Measurements from ENCODE around the gene INPP4B. TPM values are rescaled to one million over a fixed set of nuclear protein-coding genes. Genes with fewer than 3 reads are reported as not detected.

The INPP4B gene
- total and polyA plus RNA-seq, 7 donors = 1.5 to 16.8 (median 9.5) TPM

DNA sequence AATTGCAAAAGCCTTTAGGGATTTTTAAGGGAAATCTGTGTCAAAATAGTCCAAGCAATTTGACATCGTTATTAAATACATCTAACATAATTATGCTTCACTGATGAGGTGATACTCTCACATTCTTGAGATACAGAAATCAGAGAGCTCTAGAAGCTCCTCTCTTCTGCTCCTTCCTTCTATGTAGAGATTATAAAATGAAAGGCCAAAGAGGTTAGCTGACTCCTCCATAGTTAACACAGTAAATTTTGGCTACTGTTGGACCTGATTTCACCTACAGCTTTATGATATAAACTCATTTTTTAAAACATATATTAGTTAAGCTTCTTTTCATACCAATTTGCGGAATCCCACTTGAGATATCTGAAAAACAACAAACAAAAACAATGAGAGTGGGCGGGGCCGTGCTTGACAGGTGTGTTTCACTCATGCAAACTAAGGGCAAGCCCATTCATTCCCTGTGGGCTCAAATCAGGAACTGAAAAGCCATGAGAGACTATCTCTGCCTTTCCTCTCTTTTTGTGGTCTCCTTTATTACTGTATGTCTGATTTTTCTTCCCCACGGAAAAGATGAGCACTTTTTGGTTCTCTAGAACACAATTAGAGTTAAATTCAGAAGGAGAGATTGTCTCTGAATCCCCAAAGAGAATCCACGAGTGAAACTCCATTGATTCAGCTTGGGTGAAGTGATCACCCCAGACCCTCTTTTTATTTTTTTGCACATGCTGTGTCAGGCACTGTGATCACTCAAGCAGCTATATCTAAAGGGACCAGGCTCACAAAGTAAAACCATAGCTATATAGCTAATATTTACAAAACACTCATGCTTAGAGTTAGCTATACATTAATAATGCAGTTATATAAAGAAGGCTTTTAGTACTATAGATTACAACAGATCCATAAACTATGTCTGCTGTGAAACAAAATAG, 643.4 kb downstream of the INPP4B start:
- no peak overlapping the region for H3K4me3 ChIP-seq
- H3K9me3 ChIP-seq = no peaks in the 10 kb centered on the region
- ATAC-seq (no peak), DNase-seq (no peak)
- H3K27ac ChIP-seq = no peak overlapping the region
- WGBS, 3 donors = 80 to 86% (median 81%) methylated on average over 6 of the region's 6 CpGs
- H3K27me3 ChIP-seq (ENCODE audit: insufficient read depth in 3 of 3, low read length in 2 of 3) = no peaks in the 10 kb centered on the region
- TF ChIP-seq, protein P1, sequence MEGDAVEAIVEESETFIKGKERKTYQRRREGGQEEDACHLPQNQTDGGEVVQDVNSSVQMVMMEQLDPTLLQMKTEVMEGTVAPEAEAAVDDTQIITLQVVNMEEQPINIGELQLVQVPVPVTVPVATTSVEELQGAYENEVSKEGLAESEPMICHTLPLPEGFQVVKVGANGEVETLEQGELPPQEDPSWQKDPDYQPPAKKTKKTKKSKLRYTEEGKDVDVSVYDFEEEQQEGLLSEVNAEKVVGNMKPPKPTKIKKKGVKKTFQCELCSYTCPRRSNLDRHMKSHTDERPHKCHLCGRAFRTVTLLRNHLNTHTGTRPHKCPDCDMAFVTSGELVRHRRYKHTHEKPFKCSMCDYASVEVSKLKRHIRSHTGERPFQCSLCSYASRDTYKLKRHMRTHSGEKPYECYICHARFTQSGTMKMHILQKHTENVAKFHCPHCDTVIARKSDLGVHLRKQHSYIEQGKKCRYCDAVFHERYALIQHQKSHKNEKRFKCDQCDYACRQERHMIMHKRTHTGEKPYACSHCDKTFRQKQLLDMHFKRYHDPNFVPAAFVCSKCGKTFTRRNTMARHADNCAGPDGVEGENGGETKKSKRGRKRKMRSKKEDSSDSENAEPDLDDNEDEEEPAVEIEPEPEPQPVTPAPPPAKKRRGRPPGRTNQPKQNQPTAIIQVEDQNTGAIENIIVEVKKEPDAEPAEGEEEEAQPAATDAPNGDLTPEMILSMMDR (IDR thresholded peaks at IDR 0.05) = no peak
- intact Hi-C loops (cut with DNase I) = no loop called here
- H3K36me3 ChIP-seq (ENCODE audit: insufficient read depth in 1 of 2, low read depth in 1 of 2) = peaks cover 0 to 3% of the 10 kb centered on the region in 2 donors
- no peaks in the 10 kb centered on the region for H3K4me1 ChIP-seq

DNA sequence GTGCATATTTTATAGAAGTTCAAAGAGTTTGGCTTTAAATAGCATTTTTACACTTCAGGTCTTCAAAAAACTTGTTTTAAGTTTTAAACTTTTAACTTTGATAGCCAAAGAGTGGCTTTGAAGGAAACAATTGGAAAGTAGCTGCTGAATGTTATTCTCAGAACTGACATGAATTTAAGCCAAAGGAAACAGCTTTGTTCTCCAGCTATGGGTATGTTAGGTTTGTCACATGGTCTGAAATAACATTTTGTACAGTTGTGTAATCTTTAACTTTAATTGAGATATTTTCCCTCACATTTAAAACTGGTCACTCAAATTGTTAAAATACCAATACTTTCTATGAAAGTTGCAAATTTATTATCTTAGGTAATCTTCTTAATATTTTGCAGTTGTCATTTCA, 645.1 kb downstream of the INPP4B start:
- Histone ChIP-seq H3K36me3 (ENCODE audit: insufficient read depth in 1 of 2, low read depth in 1 of 2) (no peaks in the 10 kb centered on the region), H3K27ac (no peak overlapping the region), H3K27me3 (ENCODE audit: insufficient read depth in 3 of 3, low read length in 2 of 3) (no peaks in the 10 kb centered on the region), H3K4me3 (no peak overlapping the region), H3K4me1 (no peaks in the 10 kb centered on the region), H3K9me3 (no peaks in the 10 kb centered on the region)
- intact Hi-C loops (cut with DNase I) = no loop called here
- no peak for DNase-seq
- TF ChIP-seq, protein P1 (IDR thresholded peaks at IDR 0.05) = no peak
- ATAC-seq = no peak

DNA sequence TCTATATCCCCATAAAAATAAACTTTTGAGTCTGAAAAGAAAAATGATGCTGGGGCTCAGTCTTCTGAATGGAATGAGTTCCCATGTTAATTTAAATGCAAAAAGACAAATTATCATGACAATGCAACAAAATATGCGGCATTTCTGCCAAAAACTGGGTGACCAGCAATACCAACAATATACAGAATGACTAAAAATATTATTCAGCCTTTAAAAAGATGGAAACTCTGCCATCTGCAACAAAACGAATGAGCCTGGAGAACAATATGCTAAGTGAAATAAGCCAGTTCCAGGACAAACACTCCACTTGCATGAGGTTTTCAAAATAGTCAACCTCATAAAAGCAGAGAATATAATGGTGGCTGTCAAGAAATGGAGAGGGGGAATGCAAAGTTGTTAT, 651.2 kb downstream of the INPP4B start:
- ATAC-seq = no peak
- intact Hi-C loops (cut with DNase I) = no loop called here
- 80 to 91% (median 88%) methylated on average over 2 of the region's 2 CpGs for WGBS, 3 donors

DNA sequence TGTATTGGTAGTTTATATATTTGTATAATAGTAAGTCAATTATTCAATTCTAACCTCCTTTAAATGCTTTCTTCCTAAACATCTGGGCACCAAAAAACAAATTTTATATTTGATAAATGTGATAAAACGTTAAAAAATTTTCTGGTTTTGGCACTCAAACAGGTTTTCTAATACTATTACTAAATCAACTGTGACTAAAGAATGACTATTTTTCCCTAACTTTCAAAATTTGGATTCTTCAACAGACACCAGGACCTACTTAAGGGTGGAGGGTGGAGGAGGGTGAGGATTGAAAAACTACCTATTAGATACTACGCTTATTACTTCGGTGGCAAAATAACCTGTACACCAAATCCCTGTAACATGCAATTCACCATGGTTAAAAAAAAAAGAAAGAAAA, 654.2 kb downstream of the INPP4B start:
- WGBS, 3 donors = 28 to 42% (median 33%) methylated on average over 3 of the region's 3 CpGs
- Histone ChIP-seq H3K9me3 (no peaks in the 10 kb centered on the region), H3K4me3 (no peak overlapping the region), H3K27ac (no peak overlapping the region), H3K27me3 (ENCODE audit: insufficient read depth in 3 of 3, low read length in 2 of 3) (no peaks in the 10 kb centered on the region), H3K36me3 (ENCODE audit: insufficient read depth in 1 of 2, low read depth in 1 of 2) (peaks cover 0 to 9% of the 10 kb centered on the region in 2 donors), H3K4me1 (no peaks in the 10 kb centered on the region)
- TF ChIP-seq, protein P1 (IDR thresholded peaks at IDR 0.05) = no peak
- intact Hi-C loops (cut with DNase I) = no loop called here
- no peak for DNase-seq
- ATAC-seq = no peak

More for the DNA sequence above, 651.2 kb downstream of the INPP4B start:
- no peaks in the 10 kb centered on the region for H3K27me3 ChIP-seq (ENCODE audit: insufficient read depth in 3 of 3, low read length in 2 of 3)
- peaks cover 0 to 9% of the 10 kb centered on the region in 2 donors for H3K36me3 ChIP-seq (ENCODE audit: insufficient read depth in 1 of 2, low read depth in 1 of 2)
- no peak overlapping the region for H3K27ac ChIP-seq
- DNase-seq = no peak
- no peaks in the 10 kb centered on the region for H3K4me1 ChIP-seq
- TF ChIP-seq, protein P1 (IDR thresholded peaks at IDR 0.05) = no peak
- no peaks in the 10 kb centered on the region for H3K9me3 ChIP-seq
- H3K4me3 ChIP-seq = no peak overlapping the region

All from psoas muscle (tissue), 8 donors.